SK-N-SH treated with all-trans-retinoic acid at 6 μM for 48 hours (cell line): Measurements from ENCODE around the gene PEX5L.

Experiments used
- ATAC-seq: fragments of 200-7000 bp; cut with Tn5 transposase; 3 replicates; pipeline ENCODE4 v1.9.1; 2020; ENCODE audit warnings: mild to moderate bottlenecking, moderate library complexity
- ARNTL ChIP-seq: fragments of 450-650 bp; formaldehyde crosslinking; IDR thresholded peaks from 2 replicates; pipeline ENCODE4 v1.5.0; 2020; ENCODE audit warnings: low read depth, mild to moderate bottlenecking, moderate library complexity, borderline replicate concordance
- BACH2 ChIP-seq: fragments of 250-450 bp; sonication (Bioruptor Pico); IDR thresholded peaks from 2 replicates; pipeline ENCODE4 v1.9.0; 2021; ENCODE audit warnings: mild to moderate bottlenecking, borderline replicate concordance
- CREB5 ChIP-seq: fragments of 250-450 bp; sonication (Bioruptor Pico); IDR thresholded peaks from 2 replicates; pipeline ENCODE4 v1.5.1; 2020; ENCODE audit warnings: low read depth, mild to moderate bottlenecking, moderate library complexity
- CSDC2 ChIP-seq: fragments of 250-450 bp; sonication (Bioruptor Pico); IDR thresholded peaks from 2 replicates; pipeline ENCODE4 v1.5.0; 2020; ENCODE audit warnings: mild to moderate bottlenecking, moderate library complexity
- ESRRG ChIP-seq: fragments of 250-450 bp; sonication (Bioruptor Pico); IDR thresholded peaks from 2 replicates; pipeline ENCODE4 v1.6.1; 2021; ENCODE audit warnings: mild to moderate bottlenecking
- GLIS3 ChIP-seq: fragments of 250-450 bp; sonication (Bioruptor Pico); IDR thresholded peaks from 2 replicates; pipeline ENCODE4 v1.5.0; 2020; ENCODE audit warnings: mild to moderate bottlenecking, moderate library complexity
- ISL1 ChIP-seq: fragments of 250-450 bp; sonication (Bioruptor Pico); IDR thresholded peaks from 2 replicates; pipeline ENCODE4 v2.1.2; 2022; ENCODE audit warnings: mild to moderate bottlenecking, moderate library complexity
- OSR1 ChIP-seq: fragments of 250-450 bp; sonication (Bioruptor Pico); IDR thresholded peaks from 2 replicates; pipeline ENCODE4 v1.8.0; 2022; ENCODE audit warnings: moderate library complexity, mild to moderate bottlenecking, inconsistent platforms
- POU6F1 ChIP-seq: fragments of 250-450 bp; sonication (Bioruptor Pico); IDR thresholded peaks from 2 replicates; pipeline ENCODE4 v1.8.0; 2021; ENCODE audit warnings: low read depth, mild to moderate bottlenecking, moderate library complexity, borderline replicate concordance
- PPARA ChIP-seq: fragments of 250-450 bp; sonication (Bioruptor Pico); IDR thresholded peaks from 2 replicates; pipeline ENCODE4 v1.5.0; 2020; ENCODE audit warnings: mild to moderate bottlenecking, borderline replicate concordance
- RARB ChIP-seq: fragments of 250-450 bp; sonication (Bioruptor Pico); IDR thresholded peaks from 2 replicates; pipeline ENCODE4 v1.8.0; 2021; ENCODE audit warnings: mild to moderate bottlenecking, moderate library complexity
- SNAI2 ChIP-seq: fragments of 250-450 bp; sonication (Bioruptor Pico); IDR thresholded peaks from 2 replicates; pipeline ENCODE4 v1.5.0; 2020; ENCODE audit warnings: mild to moderate bottlenecking, moderate library complexity
- TOX ChIP-seq: fragments of 250-450 bp; sonication (Bioruptor Pico); IDR thresholded peaks from 2 replicates; pipeline ENCODE4 v1.8.0; 2021; ENCODE audit warnings: mild to moderate bottlenecking, moderate library complexity, borderline replicate concordance
- TSHZ2 ChIP-seq: fragments of 250-450 bp; sonication (Bioruptor Pico); IDR thresholded peaks from 2 replicates; pipeline ENCODE4 v1.5.0; 2020; ENCODE audit warnings: mild to moderate bottlenecking, moderate library complexity
- ZC3H10 ChIP-seq: fragments of 250-450 bp; sonication (Bioruptor Pico); IDR thresholded peaks from 2 replicates; pipeline ENCODE4 v1.5.1; 2021; ENCODE audit warnings: mild to moderate bottlenecking, moderate library complexity
- ZFP3 ChIP-seq: fragments of 250-450 bp; sonication (Bioruptor Pico); IDR thresholded peaks from 2 replicates; pipeline ENCODE4 v1.5.0; 2020; ENCODE audit warnings: mild to moderate bottlenecking, moderate library complexity
- ZFP30 ChIP-seq: fragments of 450-650 bp; formaldehyde crosslinking; IDR thresholded peaks from 2 replicates; pipeline ENCODE4 v1.5.0; 2022; ENCODE audit warnings: mild to moderate bottlenecking, moderate library complexity
- ZNF565 ChIP-seq: fragments of 450-650 bp; formaldehyde crosslinking; conservative IDR thresholded peaks from 2 replicates; pipeline ENCODE4 v1.5.0; 2020; ENCODE audit warnings: low read depth, mild to moderate bottlenecking, moderate library complexity
- ZNF70 ChIP-seq: fragments of 450-650 bp; formaldehyde crosslinking; IDR thresholded peaks from 2 replicates; pipeline ENCODE4 v1.5.0; 2020; ENCODE audit warnings: mild to moderate bottlenecking, moderate library complexity
- ZNF8 ChIP-seq: fragments of 450-650 bp; formaldehyde crosslinking; IDR thresholded peaks from 2 replicates; pipeline ENCODE4 v1.5.0; 2020; ENCODE audit warnings: mild to moderate bottlenecking, moderate library complexity
- TF ChIP-seq, protein P1 (sequence below): fragments of 250-450 bp; sonication (Bioruptor Pico); IDR thresholded peaks from 2 replicates; pipeline ENCODE4 v1.5.1; 2021; ENCODE audit warnings: mild to moderate bottlenecking, moderate library complexity

PEX5L gene

DNA sequence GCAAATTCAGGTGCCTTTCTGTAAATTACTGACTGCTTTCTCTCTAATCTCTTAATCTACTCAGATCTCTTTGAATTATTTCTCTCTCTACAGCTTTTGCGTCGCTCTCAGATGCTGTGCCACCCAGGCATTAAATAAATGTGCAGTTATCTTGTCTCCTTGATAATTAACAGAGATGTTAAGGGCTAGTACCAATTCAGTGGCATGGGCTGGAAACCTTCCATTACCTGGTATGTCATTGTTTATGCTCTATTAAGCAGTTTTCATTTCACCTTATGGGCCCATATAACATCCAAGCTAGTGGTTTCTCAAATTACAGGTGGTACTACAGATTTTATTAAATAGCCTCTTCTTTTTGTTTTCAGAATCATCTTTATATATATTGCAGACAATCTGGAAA is 66.0 kb downstream of the PEX5L start:
- no peak for ATAC-seq
- TF ChIP-seq TSHZ2 (CRISPR knock-in tag) (no peak), RARB (CRISPR knock-in tag) (no peak), PPARA (CRISPR knock-in tag) (no peak), BACH2 (no peak), OSR1 (CRISPR knock-in tag) (no peak), SNAI2 (no peak), ZFP30 (CRISPR knock-in tag) (no peak), ZFP3 (no peak), ZNF70 (CRISPR knock-in tag) (no peak), CREB5 (CRISPR knock-in tag) (no peak), ESRRG (CRISPR knock-in tag) (no peak), ISL1 (CRISPR knock-in tag) (no peak), CSDC2 (CRISPR knock-in tag) (no peak), GLIS3 (no peak)
- TF ChIP-seq, protein P1, sequence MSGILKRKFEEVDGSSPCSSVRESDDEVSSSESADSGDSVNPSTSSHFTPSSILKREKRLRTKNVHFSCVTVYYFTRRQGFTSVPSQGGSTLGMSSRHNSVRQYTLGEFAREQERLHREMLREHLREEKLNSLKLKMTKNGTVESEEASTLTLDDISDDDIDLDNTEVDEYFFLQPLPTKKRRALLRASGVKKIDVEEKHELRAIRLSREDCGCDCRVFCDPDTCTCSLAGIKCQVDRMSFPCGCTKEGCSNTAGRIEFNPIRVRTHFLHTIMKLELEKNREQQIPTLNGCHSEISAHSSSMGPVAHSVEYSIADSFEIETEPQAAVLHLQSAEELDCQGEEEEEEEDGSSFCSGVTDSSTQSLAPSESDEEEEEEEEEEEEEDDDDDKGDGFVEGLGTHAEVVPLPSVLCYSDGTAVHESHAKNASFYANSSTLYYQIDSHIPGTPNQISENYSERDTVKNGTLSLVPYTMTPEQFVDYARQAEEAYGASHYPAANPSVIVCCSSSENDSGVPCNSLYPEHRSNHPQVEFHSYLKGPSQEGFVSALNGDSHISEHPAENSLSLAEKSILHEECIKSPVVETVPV = no peak
- TF ChIP-seq, all 23 proteins: peak for 0

GRCh38 chr3:179969525-179969924 is 67.2 kb downstream of the PEX5L start:
- no peak for ATAC-seq

More at GRCh38 chr3:179969525-179969924, 67.2 kb downstream of the PEX5L start:
- no peak for TF ChIP-seq ZNF565 (CRISPR knock-in tag)
- TF ChIP-seq CREB5 (CRISPR knock-in tag) = no peak
- no peak for TF ChIP-seq ARNTL (CRISPR knock-in tag)
- TF ChIP-seq ZC3H10 (CRISPR knock-in tag) = no peak
- no peak for TF ChIP-seq ZNF70 (CRISPR knock-in tag)
- TF ChIP-seq GLIS3 = no peak
- TF ChIP-seq OSR1 (CRISPR knock-in tag) = no peak
- TF ChIP-seq ESRRG (CRISPR knock-in tag) = no peak
- TF ChIP-seq, protein P1 = no peak
- no peak for TF ChIP-seq SNAI2
- TF ChIP-seq BACH2 = no peak
- no peak for TF ChIP-seq ZNF8 (CRISPR knock-in tag)
- TF ChIP-seq TOX = no peak
- TF ChIP-seq ZFP3 = no peak
- no peak for TF ChIP-seq RARB (CRISPR knock-in tag)
- TF ChIP-seq PPARA (CRISPR knock-in tag) = no peak
- no peak for TF ChIP-seq POU6F1 (CRISPR knock-in tag)
- TF ChIP-seq TSHZ2 (CRISPR knock-in tag) = no peak
